ENCODE measurements around the gene HYI.

HYI gene

GRCh38 chr1:43444151-43444828 lies 9.4 kb downstream of the HYI start:
- no peak for DNase-seq

DNA sequence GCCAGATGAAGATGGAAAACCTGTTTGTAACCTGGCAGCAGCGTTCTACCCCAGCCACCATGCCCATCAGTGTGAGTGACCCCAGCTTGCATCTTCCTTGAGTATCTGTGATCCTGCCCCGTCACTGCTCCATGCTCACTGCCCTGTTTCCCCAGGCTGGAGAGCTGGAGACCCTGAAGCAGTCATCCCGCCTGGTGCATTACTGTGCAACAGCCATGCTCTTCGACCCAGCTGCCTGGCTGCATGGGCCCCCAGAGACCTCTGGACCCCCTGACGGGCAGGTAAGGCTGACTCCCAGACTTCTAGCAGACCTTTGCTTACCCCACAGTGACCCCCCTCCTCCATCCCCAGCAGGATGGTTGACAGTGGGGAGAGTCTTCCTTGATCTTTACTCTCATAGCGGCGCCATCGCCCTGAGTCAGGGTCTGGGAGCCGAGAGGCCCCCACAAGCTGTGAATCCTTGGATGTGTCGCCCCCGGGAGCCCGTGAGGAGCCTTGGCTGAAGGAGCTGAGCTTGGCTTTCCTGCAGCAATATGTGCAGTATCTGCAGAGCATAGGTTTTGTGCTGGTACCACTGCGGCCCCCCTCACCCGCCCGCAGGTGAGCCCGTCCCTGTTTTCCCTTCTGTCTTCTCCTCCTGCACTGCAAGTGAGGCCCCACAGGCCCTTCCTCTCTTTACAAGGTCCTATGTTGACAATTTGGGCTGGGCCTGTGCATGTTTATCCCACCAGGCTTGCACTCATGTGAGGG lies 10.4 kb downstream of the HYI start:
- peak; percentile 7 for DNase-seq

DNA sequence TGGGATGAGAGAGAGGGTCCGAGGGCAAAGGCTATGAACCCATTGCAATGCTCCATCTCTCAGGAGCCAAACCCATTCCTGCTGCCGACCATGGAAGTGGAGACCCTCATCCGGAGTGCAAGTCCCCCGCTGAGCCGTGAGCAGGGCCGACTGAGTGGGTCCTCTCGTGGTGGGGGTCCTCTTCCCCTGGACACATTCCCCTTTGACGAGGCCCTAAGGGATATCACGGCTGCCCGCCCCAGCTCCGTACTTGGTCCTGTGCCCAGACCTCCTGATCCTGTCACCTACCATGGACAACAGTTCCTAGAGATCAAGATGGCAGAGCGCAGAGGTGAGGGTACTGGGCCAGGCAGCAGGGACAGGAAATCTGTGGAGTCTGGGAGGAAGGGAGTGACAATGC lies 11.0 kb downstream of the HYI start:
- DNase-seq: peak; percentile 13

- DNase-seq: no peak
Observed at GRCh38 chr1:43441894-43442637, 11.7 kb downstream of the HYI start.

GRCh38 chr1:43441166-43441893 lies 12.4 kb downstream of the HYI start:
- no peak for DNase-seq

- peak; percentile 2 for DNase-seq
Observed at GRCh38 chr1:43440358-43440757, 13.4 kb downstream of the HYI start.

DNA sequence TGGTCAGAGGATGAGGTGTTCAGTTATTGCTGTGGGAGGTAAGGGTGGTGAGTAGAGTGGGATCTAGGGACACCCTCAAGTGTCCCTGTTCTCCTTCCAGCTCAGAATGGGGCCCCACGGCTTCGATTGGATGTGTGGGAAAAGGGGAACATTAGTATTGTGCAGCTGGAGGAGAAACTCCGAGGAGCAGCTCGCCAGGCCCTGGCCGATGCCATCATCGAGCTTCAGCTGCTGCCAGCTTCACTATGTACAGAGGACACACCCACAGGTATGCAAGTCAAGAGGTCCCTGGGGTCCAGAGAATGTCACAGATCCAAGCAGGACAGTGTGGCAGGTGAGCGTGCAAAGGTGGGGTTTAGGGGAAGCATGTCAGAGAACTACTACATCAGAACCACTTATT lies 13.9 kb downstream of the HYI start:
- no peak for DNase-seq

DNA sequence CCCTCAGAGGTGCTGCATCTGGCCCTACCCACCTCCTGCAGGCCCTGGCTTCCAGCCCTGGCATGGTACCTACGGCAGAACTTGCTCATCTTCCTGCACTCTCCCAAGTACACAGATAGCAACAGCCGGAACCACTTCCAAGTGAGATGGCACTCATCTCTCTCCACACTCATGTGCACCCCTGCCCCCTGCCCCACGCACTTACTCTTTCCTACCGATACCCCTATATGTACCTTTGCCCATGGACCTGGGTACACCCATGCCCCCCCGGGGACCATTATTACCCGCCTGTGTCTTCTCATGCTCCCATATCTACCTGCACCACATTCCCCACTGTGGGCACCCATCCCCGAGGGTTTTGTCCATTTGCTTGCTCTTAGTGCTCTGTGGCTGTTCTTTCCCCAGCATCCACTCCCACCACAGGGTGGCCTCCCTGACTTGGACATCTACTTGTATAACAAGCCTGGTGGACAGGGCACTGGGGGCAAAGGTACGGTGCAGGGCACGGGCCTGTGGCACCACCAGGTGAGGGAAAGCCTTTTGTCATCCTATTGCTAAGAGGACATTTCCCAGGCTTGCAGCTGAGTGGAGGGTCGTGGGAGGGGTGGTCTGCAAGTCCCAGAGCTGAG lies 14.7 kb downstream of the HYI start:
- peak; percentile 4 for DNase-seq

- no peak for DNase-seq
Observed at GRCh38 chr1:43438576-43438952, 15.2 kb downstream of the HYI start.

DNA sequence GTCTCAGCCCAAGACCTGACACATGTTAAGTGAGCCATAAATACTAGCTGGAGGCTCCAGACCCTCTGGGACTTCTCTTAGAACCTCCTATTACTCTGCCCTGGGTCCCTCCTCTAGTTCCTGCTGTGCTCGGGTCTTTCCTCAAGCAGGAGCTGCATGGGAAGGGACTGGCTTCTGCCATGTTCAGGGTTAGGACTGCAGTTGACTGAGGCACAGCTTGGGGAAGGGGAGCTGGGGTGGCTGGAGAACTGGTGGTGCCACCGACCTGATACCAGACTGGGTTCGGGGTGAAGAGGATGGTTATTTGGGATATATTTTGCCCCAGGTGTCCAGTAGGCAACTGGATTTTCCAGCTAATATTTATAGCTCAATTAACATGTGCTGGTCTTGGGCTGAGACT lies 15.7 kb downstream of the HYI start:
- no peak for DNase-seq

DNA sequence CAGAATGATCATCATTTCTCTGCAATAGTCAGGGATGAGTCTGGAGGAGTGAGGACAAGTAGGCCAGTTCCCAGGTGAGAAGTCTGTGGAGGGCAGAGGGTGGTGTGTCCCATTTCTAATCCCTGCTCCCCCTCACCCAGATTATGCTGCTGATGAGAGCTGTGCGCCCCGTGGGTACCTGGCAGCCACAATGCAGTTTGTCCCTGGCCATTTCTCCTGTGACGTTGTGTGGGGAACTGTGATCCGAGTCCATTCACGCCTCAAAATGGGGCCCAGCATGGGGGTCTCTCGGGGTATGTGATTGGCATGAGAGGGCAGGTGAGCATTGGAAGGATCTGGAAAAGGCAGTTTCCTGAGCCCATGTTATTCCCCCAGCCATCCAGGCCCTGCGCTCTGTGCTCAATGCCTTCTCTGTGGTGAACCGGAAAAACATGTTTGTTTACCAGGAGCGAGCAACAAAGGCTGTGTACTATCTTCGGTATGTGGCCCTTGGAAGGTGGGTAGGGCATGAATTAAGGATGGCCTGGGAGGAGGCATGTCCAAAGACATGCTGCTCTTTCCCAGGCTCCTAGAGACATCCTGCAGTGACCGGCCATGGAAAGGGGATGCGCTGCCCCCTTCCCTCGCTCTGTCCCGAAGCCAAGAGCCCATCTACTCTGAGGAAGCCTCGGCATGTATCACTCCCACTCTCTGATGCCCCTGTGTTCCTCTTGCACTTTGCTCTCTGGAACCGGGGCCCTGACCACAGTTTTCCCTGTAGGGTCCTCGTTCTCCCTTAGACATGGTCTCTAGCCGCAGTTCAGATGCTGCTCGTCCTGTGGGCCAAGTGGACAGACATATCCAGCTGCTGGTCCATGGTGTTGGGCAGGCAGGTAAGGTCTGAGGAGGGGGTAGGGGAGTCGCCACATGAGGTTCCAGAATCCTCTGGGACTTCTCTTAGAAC lies 16.4 kb downstream of the HYI start:
- DNase-seq: no peak

DNA sequence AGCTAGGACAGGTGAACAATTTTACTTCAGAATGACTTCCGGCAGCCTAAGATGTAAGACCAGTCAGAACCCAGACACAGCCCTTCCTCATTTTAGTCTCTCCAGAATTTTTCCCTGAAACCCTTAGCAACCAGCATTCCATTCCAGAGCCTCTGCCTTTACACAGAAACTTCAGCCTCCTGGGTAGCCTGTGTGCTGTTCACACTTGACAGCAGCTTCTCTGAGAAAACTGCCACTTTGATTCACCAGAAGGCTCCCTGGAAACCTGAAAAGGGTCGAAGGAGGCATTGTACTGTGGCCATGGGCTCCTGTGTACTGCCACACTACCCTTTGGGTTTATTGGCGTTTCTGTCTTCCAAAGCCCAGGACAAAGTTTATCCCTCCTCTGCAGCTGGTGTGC lies 17.4 kb downstream of the HYI start:
- DNase-seq: no peak

DNA sequence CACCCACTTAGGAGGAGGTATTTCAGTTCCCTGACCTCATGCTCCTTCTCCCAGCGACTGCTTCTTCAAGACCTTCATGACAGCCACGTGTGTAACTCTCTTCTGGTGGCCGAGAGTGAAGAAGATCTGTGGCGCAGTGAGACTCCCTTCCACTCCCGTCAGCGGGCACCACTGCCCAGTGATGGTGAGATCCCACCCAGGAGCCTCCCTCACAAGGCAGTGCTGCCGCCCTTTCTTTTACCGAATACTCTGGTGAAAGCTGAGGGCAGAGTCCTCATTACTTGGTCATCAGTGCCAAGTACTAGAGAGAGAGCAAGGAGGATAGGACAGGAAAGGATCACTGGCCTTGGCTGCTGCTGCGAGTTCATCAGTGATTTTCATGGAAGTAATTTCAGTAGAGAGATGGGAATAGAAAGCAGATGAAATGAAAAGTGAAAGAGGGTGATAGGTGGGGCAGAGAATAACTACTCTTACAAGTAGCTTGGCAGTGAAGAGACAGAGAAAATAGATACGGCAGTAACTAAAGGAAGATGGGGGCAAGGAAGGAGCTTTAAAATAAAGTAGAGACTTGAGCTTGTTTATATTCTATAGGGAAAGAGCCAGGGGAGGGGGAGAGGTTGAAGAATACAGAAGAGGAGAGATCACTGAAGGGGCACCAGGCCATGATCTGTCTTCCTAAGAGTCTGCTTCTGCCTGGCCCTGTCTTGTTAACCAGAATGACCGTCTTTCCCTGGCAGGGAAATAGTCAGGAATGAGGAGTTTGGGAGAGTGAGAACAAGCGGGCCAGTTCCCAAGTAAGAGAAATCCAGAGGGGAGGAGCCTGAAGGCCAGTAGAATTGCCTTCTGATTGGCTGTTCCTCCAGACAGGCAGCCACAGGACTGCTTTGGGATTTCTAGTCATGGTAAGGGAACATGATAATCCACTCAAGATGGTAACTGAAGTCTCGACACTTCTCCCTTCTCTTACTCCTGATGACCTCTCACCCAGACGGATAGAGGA lies 18.3 kb downstream of the HYI start:
- peak; percentile 9 for DNase-seq

DNA sequence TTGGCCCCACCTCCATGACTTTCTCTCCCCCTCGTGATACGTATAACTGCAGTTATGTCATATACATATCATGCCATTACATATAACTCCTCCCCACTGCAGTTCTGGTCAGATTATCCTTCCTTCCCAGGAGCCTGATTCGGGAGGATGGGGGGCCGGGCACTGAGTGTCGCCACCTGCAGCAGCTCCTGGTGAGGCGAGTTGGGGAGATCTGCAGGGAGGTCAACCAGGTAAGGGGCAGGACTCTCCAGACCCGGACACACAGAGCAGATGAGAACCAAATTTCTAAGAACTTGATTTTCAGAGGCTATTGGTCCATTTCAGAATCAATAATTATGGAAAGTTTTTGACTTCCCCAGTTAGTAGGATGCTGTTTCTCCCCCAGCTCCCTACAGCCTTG lies 19.5 kb downstream of the HYI start:
- no peak for DNase-seq

DNA sequence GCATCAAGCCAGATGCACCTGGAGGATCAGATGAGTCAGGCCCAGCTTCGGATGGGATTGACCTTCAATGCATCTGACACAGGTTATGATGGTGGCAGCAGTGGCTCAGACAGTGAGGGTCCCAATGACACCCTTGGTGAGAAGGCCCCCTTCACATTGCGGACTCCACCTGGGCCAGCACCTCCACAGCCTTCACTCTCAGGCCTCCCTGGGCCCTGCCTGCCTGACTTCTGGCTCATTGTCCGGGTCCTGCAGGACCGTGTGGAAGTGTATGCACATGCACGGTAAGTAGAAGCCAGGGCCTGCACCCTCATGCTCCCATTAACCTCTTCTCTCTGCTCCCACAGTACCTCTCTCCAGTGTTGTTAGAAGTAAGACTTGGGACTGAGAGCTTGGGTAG lies 20.8 kb downstream of the HYI start:
- no peak for DNase-seq

GRCh38 chr1:43432171-43432860 lies 21.4 kb downstream of the HYI start:
- no peak for DNase-seq

GRCh38 chr1:43431676-43432075 lies 22.1 kb downstream of the HYI start:
- DNase-seq: no peak

DNA sequence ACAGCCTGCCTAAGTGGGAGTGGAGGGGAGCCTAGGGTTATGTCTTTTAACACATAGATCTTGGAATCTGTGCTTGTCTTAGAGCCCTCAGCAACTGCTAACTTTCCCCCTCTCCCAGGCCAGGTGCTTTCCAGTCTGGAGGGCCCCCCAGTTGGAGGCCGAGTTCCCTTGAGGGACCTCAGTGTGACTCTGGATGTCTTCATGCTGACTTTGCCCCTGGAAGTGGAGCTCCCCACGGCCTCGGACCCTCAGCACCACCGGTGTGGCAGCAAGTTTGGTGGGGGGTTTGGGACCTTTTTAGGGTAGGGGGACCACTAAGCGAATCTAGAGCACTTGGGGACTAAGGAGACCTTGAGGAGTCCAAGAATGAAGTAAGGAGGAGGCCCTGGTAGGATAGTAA lies 22.9 kb downstream of the HYI start:
- no peak for DNase-seq

DNA sequence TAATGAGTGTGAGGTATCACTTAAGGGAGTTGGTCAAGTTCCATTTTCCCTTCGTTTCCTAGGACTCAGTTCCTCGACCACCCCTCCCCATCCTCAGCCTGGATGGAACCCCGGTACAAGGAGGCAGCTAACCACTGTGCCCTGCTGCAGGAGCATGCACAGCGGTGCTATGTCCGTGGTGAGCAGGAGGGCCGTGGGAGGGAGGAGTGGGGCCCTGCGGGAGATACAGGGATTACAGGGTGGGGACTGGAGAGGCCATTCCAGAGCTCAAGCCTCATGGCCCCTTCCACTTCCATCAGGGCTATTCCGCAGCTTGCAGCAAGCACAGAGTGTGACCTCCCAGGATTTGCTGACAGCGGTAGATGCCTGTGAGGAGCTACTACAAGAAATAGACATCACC lies 25.8 kb downstream of the HYI start:
- DNase-seq: no peak

DNA sequence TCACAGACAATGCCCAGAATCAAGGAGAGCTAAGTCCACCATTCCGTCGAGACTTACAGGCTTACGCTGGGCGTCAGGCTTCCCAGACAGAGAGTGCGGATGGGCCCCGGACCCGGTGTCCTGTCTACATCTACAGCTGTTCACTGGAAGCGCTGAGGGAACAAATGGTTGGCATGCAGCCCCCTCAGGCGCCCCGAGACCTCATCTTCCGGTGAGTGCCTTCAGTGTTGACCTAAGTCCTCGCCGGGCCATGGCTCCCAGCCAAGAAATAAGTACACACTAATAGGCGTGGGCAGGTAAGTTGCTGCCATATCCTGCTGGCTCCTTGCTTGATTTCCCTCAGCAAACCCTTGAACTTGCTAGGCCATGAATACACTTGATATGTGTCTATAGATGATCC lies 26.2 kb downstream of the HYI start:
- DNase-seq: no peak

Data from activated CD8-positive, alpha-beta memory T cell treated with anti-CD3 and anti-CD28 coated beads, Interleukin-2, amount 50 U/mL, for 4 hours (primary cell).